SU-DHL-6 (cell line): ENCODE data around the gene LGR6.

Experiments
- H2AFZ ChIP-seq: fragments of 200-600 bp; sonication (generic); 2 replicates; pipeline ENCODE4 v1.6.1; 2014; ENCODE audit warnings: low read depth, mild to moderate bottlenecking, moderate library complexity, mixed read lengths, antibody characterized with exemption, low read length; ENCODE audit not compliant: severe bottlenecking
- H3F3A ChIP-seq: fragments of 200-600 bp; shearing (Covaris generic); 2 replicates; pipeline ENCODE4 v1.6.0; 2016; ENCODE audit warnings: antibody characterized with exemption, mild to moderate bottlenecking; ENCODE audit not compliant: insufficient read depth
- H3K27ac ChIP-seq: fragments of 200-600 bp; sonication (generic); 2 replicates; pipeline ENCODE4 v1.5.1; 2016; ENCODE audit warnings: low read depth, mild to moderate bottlenecking, low read length, moderate library complexity, mixed read lengths
- H3K27me3 ChIP-seq: fragments of 200-600 bp; sonication (generic), shearing (Covaris generic); 2 replicates; pipeline ENCODE4 v1.6.0; 2014; ENCODE audit warnings: mild to moderate bottlenecking, low read length
- H3K36me3 ChIP-seq: fragments of 200-600 bp; sonication (generic); 2 replicates; pipeline ENCODE4 v1.6.1; 2014; ENCODE audit warnings: mild to moderate bottlenecking, low read length, mixed read lengths
- H3K4me2 ChIP-seq: fragments of 300-600, 200-600 bp; shearing (Covaris generic), sonication (generic); 2 replicates; pipeline ENCODE4 v1.6.0; 2014; ENCODE audit warnings: low read length, low read depth, mild to moderate bottlenecking; ENCODE audit not compliant: poor library complexity, severe bottlenecking
- H3K4me3 ChIP-seq: fragments of 200-600 bp; sonication (generic); 2 replicates; pipeline ENCODE4 v1.5.1; 2014; ENCODE audit warnings: antibody characterized with exemption, low read length, mild to moderate bottlenecking, mixed read lengths; ENCODE audit not compliant: insufficient read depth, poor library complexity, severe bottlenecking
- H3K79me2 ChIP-seq: fragments of 200-600 bp; sonication (generic); 2 replicates; pipeline ENCODE4 v1.6.1; 2014; ENCODE audit warnings: mild to moderate bottlenecking, low read length, moderate library complexity; ENCODE audit not compliant: insufficient read depth
- H3K9ac ChIP-seq: fragments of 200-600 bp; sonication (generic); 2 replicates; pipeline ENCODE4 v1.7.0; 2014; ENCODE audit warnings: mild to moderate bottlenecking, low read length
- H3K9me2 ChIP-seq: fragments of 200-600 bp; sonication (generic); replicated peaks from 2 replicates; pipeline ENCODE4 v1.6.1; 2014; ENCODE audit warnings: low read length; ENCODE audit not compliant: insufficient read depth
- H3K9me3 ChIP-seq: fragments of 200-600 bp; sonication (generic); 2 replicates; pipeline ENCODE4 v1.6.1; 2014; ENCODE audit warnings: low read length, mixed read lengths; ENCODE audit not compliant: insufficient read depth
- H4K20me1 ChIP-seq: fragments of 200-600 bp; sonication (generic); 2 replicates; pipeline ENCODE4 v1.6.1; 2014; ENCODE audit warnings: low read depth, mild to moderate bottlenecking, antibody characterized with exemption, low read length, moderate library complexity, mixed read lengths
- EZH2phosphoT487 ChIP-seq: fragments of 200-600 bp; sonication (generic), shearing (Covaris generic); conservative IDR thresholded peaks from 2 replicates; pipeline ENCODE4 v1.6.1; 2018; ENCODE audit warnings: mild to moderate bottlenecking, antibody characterized with exemption, low read length, moderate library complexity, mixed read lengths
- TF ChIP-seq, protein P1 (sequence below): fragments of 200-600 bp; sonication (generic); IDR thresholded peaks from one replicate; pipeline ENCODE4 v1.5.1; 2017; ENCODE audit warnings: antibody characterized with exemption, mild to moderate bottlenecking, low read length, moderate library complexity; ENCODE audit not compliant: insufficient read depth, poor library complexity, severe bottlenecking

The LGR6 gene

DNA sequence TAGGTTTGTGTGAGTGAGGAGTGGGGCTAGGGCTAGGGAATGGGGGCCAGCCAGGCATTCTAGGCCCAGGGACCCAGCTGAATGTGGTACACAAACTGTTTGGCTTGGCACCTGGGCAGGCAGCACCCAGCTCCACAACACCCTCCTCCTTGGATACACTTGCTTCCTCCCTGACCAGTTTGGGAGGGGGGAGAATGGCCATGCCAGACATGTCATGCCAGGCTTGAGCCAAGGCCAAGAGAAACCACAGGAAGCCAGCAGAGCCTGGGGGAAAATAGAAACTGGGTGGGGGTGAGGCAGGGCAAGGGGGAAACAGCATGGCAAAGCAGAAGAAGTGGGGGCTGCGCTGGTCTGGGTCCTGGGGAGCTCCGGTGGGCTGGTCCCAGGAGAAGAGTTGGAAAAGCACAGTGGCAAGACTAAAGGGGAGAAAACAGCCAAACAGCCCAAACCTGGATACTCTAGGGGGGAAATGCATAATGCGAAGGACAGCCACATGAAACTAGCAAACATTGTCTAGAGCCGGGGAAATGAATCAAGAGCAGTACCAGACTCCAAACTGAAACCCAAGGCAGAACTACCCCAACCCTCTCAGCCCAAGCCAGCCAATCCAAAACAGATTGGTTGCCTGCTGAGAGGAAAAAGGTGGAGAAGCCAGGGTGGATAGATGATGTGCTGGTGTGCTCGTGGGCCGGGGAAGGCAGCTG lies 47.9 kb downstream of the LGR6 start:
- no peaks in the 10 kb centered on the region for H3K79me2 ChIP-seq
- H3K9ac ChIP-seq = no peak overlapping the region
- no peak overlapping the region for H3K4me3 ChIP-seq
- no peaks in the 10 kb centered on the region for H4K20me1 ChIP-seq
- no peaks in the 10 kb centered on the region for H3K9me2 ChIP-seq
- TF ChIP-seq EZH2phosphoT487 = no peak
- TF ChIP-seq, protein P1, sequence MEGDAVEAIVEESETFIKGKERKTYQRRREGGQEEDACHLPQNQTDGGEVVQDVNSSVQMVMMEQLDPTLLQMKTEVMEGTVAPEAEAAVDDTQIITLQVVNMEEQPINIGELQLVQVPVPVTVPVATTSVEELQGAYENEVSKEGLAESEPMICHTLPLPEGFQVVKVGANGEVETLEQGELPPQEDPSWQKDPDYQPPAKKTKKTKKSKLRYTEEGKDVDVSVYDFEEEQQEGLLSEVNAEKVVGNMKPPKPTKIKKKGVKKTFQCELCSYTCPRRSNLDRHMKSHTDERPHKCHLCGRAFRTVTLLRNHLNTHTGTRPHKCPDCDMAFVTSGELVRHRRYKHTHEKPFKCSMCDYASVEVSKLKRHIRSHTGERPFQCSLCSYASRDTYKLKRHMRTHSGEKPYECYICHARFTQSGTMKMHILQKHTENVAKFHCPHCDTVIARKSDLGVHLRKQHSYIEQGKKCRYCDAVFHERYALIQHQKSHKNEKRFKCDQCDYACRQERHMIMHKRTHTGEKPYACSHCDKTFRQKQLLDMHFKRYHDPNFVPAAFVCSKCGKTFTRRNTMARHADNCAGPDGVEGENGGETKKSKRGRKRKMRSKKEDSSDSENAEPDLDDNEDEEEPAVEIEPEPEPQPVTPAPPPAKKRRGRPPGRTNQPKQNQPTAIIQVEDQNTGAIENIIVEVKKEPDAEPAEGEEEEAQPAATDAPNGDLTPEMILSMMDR = no peak
- no peak overlapping the region for H2AFZ ChIP-seq
- no peak overlapping the region for H3K4me2 ChIP-seq
- no peak overlapping the region for H3K27ac ChIP-seq
- no peaks in the 10 kb centered on the region for H3K9me3 ChIP-seq
- no peaks in the 10 kb centered on the region for H3K36me3 ChIP-seq
- H3K27me3 ChIP-seq = no peaks in the 10 kb centered on the region
- no peaks in the 10 kb centered on the region for H3F3A ChIP-seq

DNA sequence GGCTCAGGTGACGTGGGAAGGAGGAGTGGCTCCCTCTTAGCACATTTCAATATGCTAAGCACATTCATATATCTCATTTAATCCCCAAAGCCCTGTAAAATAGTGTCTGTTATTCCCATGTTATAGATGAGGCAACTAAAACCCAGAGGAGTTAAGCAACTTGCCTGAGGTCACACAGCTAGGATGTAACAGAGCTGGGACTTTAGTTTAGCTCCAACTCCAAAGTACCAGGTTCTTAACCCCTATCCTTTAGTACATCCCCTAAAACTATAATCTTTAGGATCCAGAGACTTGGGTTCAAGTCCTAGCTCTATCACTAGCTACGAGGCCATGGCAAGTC lies 48.5 kb downstream of the LGR6 start:
- H3K79me2 ChIP-seq = no peaks in the 10 kb centered on the region
- H3K9me3 ChIP-seq = no peaks in the 10 kb centered on the region
- H3K36me3 ChIP-seq = no peaks in the 10 kb centered on the region
- H3K9ac ChIP-seq = no peak overlapping the region
- H3K27me3 ChIP-seq = no peaks in the 10 kb centered on the region
- no peaks in the 10 kb centered on the region for H4K20me1 ChIP-seq
- TF ChIP-seq, protein P1 = no peak
- no peak for TF ChIP-seq EZH2phosphoT487
- no peak overlapping the region for H3K4me2 ChIP-seq
- no peak overlapping the region for H2AFZ ChIP-seq
- no peaks in the 10 kb centered on the region for H3F3A ChIP-seq
- H3K4me3 ChIP-seq = no peak overlapping the region
- H3K27ac ChIP-seq = no peak overlapping the region
- H3K9me2 ChIP-seq = no peaks in the 10 kb centered on the region

DNA sequence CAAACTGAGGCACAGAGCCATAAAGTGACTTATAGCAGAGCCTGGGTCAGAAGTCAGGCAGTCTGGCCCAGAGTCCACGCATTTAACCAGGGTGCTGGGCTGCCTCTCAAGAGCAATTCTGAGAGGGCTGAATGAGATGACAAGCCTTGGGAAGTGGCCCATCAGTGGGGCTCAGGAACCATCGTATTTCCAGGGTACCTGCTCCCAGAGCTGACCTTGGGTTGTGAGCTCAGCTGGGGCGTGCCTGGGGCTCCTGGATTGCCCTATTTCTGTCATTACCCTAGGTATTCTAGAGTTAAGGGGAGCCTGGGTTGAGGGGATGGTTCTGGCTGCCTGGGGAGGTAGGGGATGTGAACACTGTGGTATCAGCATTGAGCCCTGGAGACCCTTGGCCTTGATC lies 49.4 kb downstream of the LGR6 start:
- H4K20me1 ChIP-seq = no peaks in the 10 kb centered on the region
- H3K4me2 ChIP-seq = no peak overlapping the region
- TF ChIP-seq EZH2phosphoT487 = no peak
- TF ChIP-seq, protein P1 = no peak
- H3K36me3 ChIP-seq = no peaks in the 10 kb centered on the region
- H3K4me3 ChIP-seq = no peak overlapping the region
- H3K9me3 ChIP-seq = no peaks in the 10 kb centered on the region
- H2AFZ ChIP-seq = no peak overlapping the region
- no peak overlapping the region for H3K27ac ChIP-seq
- no peaks in the 10 kb centered on the region for H3K79me2 ChIP-seq
- no peak overlapping the region for H3K9ac ChIP-seq
- no peaks in the 10 kb centered on the region for H3K9me2 ChIP-seq
- H3F3A ChIP-seq = no peaks in the 10 kb centered on the region
- H3K27me3 ChIP-seq = no peaks in the 10 kb centered on the region
